ENCODE results near the gene AP3B1. TPM values are rescaled to one million over a fixed set of nuclear protein-coding genes. Genes with fewer than 3 reads are reported as not detected.

Gene AP3B1
- total and polyA plus RNA-seq, 2 of the 8 experiments (the other 6 are each of a cell fraction or from before 2014, with no cell fraction given), result 45.8 to 48.3 TPM

DNA sequence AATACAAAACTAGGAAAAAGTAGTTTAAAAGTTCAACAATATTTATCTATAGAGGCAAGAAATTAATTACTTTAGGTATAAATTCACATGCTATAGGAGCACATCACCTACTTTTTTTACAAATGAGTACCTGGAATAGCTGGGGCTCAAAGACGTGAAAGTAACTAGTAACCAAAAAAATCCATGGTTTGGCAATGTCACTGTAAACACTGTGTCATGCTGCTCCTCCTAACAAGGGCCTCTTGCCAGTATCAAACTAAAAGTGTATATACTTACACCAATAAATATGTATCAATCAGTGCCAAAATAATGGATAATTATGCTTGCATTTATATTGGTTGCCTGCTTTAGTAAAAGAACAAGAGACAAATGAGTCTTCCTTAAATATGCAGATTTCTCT is 78.9 kb downstream of the AP3B1 start (continued):
- no peak for TF ChIP-seq EGR1 (IDR thresholded peaks at IDR 0.05; ENCODE audit: borderline replicate concordance, low read depth, low read length)

Measured in H1 (cell line).